Stomach smooth muscle (tissue), 2 donors: ENCODE measurements around the gene ITPR1.

ENCODE experiments used
- H3K27ac ChIP-seq: one replicate; pipeline ENCODE4 v1.7.0; 2013; ENCODE audit warnings: mild to moderate bottlenecking, low read length, inconsistent platforms
- H3K27me3 ChIP-seq, 2 donors: one replicate each; pipeline ENCODE4 v1.7.0; 2013; ENCODE audit warnings: low read length in 2 of 2; ENCODE audit not compliant: insufficient read depth in 2 of 2, control insufficient read depth in 1 of 2
- H3K36me3 ChIP-seq, 2 donors: one replicate each; pipeline ENCODE4 v1.7.0; 2013; ENCODE audit warnings: low read length in 2 of 2; ENCODE audit not compliant: control insufficient read depth in 2 of 2, insufficient read depth in 2 of 2
- H3K4me1 ChIP-seq: one replicate; pipeline ENCODE4 v1.7.0; 2013; ENCODE audit warnings: low read length; ENCODE audit not compliant: control insufficient read depth, insufficient read depth
- H3K4me3 ChIP-seq, 2 donors: one replicate each; pipeline ENCODE4 v1.7.0; 2013; ENCODE audit warnings: low read length in 2 of 2
- H3K9ac ChIP-seq, 2 donors: one replicate each; pipeline ENCODE4 v1.7.0; 2013; ENCODE audit warnings: low read length in 2 of 2, mild to moderate bottlenecking in 1 of 2
- H3K9me3 ChIP-seq, 2 donors: one replicate each; pipeline ENCODE4 v1.7.0; 2013; ENCODE audit warnings: low read length in 2 of 2; ENCODE audit not compliant: control insufficient read depth in 2 of 2
- donor health status: healthy.
- donor health status: Pancreatic carcinoma.

Gene ITPR1

GRCh38 chr3:4816306-4816705 is 323.2 kb downstream of the ITPR1 start:
- Histone ChIP-seq H3K4me3 (no peak overlapping the region), H3K9me3 (peaks cover 3 to 6% of the 10 kb centered on the region in 2 donors), H3K9ac (no peak overlapping the region), H3K27me3 (no peaks in the 10 kb centered on the region), H3K4me1 (peaks cover 2% of the 10 kb centered on the region), H3K36me3 (peaks cover 29 to 44% of the 10 kb centered on the region in 2 donors), H3K27ac (no peak overlapping the region)

- no peaks in the 10 kb centered on the region for H3K27me3 ChIP-seq
- peaks cover 2% of the 10 kb centered on the region for H3K4me1 ChIP-seq
- H3K27ac ChIP-seq: no peak overlapping the region
- no peak overlapping the region for H3K4me3 ChIP-seq
- peaks cover 3 to 6% of the 10 kb centered on the region in 2 donors for H3K9me3 ChIP-seq
- H3K36me3 ChIP-seq: peaks cover 32 to 44% of the 10 kb centered on the region in 2 donors
- H3K9ac ChIP-seq: no peak overlapping the region
Measured at GRCh38 chr3:4816718-4817117, 323.6 kb downstream of the ITPR1 start.

DNA sequence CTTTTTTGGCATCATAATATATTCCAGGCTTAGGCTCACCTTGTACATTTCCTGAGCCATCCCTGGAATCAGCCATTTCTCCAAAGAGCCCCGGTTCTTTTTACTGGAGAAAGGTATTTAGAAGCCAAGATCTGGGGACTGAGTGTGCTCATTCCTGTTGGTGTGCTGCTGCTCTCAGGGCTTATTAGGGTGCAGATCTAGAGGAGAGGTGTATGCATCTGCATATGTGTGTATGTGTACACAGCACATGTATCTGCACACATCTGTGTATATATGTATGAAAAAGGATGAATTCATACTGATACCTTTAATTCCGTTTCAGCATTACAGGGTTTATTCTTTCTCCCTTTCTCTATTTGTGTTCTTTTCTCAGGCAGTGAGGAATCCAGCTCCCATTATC is 324.0 kb downstream of the ITPR1 start:
- Histone ChIP-seq H3K27ac (no peak overlapping the region), H3K4me1 (peaks cover 2% of the 10 kb centered on the region), H3K4me3 (no peak overlapping the region), H3K9me3 (peaks cover 3 to 6% of the 10 kb centered on the region in 2 donors), H3K9ac (no peak overlapping the region), H3K36me3 (peaks cover 32 to 44% of the 10 kb centered on the region in 2 donors), H3K27me3 (no peaks in the 10 kb centered on the region)

DNA sequence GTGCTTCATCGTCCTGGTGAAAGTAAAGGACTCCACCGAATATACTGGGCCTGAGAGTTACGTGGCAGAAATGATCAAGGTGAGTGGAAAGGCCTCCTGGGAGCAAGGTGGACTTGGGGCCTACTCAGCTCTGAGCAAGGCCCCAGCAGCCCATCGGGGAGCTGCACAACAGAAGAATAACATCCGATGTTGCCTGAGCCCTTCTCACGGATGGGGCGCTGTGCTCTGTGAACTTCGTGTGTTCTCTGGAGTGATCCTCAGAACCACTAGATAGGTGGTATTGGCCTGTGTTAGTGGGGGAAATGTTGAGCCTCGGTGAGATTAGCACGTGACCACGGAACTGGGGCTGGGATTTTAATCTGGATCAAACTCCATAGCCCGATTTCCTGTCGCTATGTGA is 325.0 kb downstream of the ITPR1 start:
- peaks cover 3 to 6% of the 10 kb centered on the region in 2 donors for H3K9me3 ChIP-seq
- no peak overlapping the region for H3K27ac ChIP-seq
- H3K4me3 ChIP-seq: no peak overlapping the region
- H3K27me3 ChIP-seq: no peaks in the 10 kb centered on the region
- H3K36me3 ChIP-seq: peaks cover 32 to 42% of the 10 kb centered on the region in 2 donors
- H3K4me1 ChIP-seq: peaks cover 2% of the 10 kb centered on the region
- H3K9ac ChIP-seq: no peak overlapping the region

DNA sequence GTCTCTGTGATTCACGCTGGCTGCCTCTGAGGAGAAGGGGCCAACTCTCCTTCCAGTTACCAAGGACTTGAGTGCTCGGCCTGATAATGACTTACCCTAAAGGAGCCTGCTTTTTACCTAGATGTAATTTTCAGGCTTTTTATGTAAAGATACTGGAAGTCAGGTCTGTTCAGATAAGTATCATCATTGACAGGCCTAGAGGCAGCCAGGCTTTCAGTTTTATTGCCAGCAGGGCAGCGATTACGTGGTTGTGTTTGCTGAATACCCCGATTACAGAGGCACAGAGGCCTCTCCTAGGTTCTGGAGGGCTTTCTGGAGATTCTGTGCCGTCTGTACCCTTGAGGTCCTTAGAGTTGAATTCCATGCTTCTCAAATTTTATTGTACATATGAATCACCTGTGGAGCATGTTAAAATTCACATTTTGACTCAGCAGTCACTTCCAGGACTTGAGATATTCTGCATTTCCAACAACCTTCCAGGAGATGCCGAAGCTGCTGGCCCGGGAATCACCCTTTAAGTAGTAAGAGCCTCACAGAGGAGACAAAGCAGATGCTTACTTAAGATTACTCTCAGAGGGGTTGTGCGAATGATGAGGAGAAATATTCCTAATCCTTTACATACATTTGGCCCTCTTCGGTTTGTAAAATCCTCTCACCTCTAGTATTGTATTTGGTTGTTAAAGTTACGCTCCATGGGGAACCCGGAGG is 326.0 kb downstream of the ITPR1 start:
- Histone ChIP-seq H3K9ac (no peak overlapping the region), H3K36me3 (peaks cover 29 to 35% of the 10 kb centered on the region in 2 donors), H3K9me3 (peaks cover 3 to 6% of the 10 kb centered on the region in 2 donors), H3K27me3 (no peaks in the 10 kb centered on the region), H3K27ac (no peak overlapping the region), H3K4me1 (peaks cover 4% of the 10 kb centered on the region), H3K4me3 (no peak overlapping the region)

- H3K27ac ChIP-seq: no peak overlapping the region
- no peak overlapping the region for H3K9ac ChIP-seq
- peaks cover 29 to 33% of the 10 kb centered on the region in 2 donors for H3K36me3 ChIP-seq
Measured at GRCh38 chr3:4819746-4820145, 326.6 kb downstream of the ITPR1 start.

DNA sequence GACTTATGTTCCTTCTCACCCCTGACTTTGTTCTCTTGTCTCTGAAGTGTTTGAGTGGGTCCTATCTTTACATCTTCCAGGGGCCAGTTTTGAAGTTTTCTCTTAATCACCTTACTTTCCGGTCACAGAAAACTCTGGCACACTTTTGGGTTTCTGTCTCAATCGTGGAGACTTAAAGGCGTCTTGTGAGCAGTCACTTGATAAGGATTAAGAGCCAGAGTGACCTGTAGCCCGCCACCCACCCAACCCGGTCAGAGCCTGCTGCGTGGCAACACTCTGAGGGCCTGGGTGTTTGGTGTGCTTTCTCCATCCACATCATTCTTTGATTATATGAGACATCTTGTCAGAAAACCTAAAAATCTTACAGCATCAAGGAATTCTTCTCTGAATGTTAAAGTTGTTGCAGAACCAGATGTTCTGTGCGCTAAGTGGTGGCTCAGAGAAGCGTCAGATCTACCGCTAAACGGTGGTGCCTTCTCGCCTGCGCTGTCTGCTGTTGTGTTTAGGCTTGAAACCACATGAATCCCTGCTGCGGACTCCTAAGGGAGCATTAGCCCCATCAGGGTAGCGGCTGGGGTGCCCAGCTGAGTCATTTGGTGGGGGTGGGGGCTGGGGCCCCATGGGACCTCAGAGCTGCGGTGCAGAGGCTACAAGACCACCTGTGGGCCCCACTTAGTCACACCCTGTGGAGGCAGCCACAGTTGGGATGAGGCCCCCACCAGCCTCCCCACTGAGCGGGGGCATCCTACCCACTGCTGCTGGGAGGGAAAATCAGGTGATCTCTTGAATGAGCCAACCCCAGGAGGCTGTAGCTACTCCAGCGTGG is 327.4 kb downstream of the ITPR1 start:
- H3K9ac ChIP-seq: no peak overlapping the region
- peaks cover 24 to 28% of the 10 kb centered on the region in 2 donors for H3K36me3 ChIP-seq
- H3K27ac ChIP-seq: peak overlapping the region; percentile 11

More at GRCh38 chr3:4819746-4820145, 326.6 kb downstream of the ITPR1 start:
- Histone ChIP-seq H3K27me3 (no peaks in the 10 kb centered on the region), H3K4me1 (peaks cover 10% of the 10 kb centered on the region), H3K9me3 (peaks cover 3 to 6% of the 10 kb centered on the region in 2 donors), H3K4me3 (no peak overlapping the region)

GRCh38 chr3:4821338-4821737 is 328.2 kb downstream of the ITPR1 start:
- no peak overlapping the region for H3K9ac ChIP-seq
- H3K4me1 ChIP-seq: peaks cover 24% of the 10 kb centered on the region
- peaks cover 21 to 23% of the 10 kb centered on the region in 2 donors for H3K36me3 ChIP-seq
- peaks cover 1 to 5% of the 10 kb centered on the region in 2 donors for H3K9me3 ChIP-seq
- no peaks in the 10 kb centered on the region for H3K27me3 ChIP-seq
- no peak overlapping the region for H3K4me3 ChIP-seq
- peak overlapping the region; percentile 11 for H3K27ac ChIP-seq

More for the DNA sequence above, 327.4 kb downstream of the ITPR1 start:
- Histone ChIP-seq H3K4me1 (peaks cover 15% of the 10 kb centered on the region), H3K27me3 (no peaks in the 10 kb centered on the region), H3K9me3 (peaks cover 3 to 6% of the 10 kb centered on the region in 2 donors), H3K4me3 (no peak overlapping the region)

DNA sequence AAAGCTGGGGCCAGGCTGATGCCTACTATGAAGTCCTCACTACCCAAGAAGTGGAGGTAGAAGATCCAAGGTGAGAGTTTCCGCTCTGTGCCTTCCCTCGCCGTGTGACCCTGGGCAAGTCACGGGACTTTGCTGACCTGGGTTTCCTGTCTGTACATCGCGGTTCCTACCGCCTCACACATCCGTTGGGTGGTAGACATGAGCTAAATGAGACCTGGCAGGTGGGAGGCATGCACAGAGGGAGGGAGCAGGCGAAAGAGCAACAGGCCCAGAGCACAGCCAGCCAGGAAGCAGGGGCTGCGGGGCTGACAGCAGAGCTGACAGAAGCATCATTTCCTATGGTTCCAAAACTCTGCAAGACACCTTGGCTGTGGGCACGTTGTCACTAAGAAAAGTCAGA is 328.8 kb downstream of the ITPR1 start:
- Histone ChIP-seq H3K9ac (no peak overlapping the region), H3K9me3 (peaks cover 0 to 2% of the 10 kb centered on the region in 2 donors), H3K4me3 (no peak overlapping the region), H3K27me3 (no peaks in the 10 kb centered on the region), H3K4me1 (peaks cover 30% of the 10 kb centered on the region), H3K27ac (no peak overlapping the region), H3K36me3 (peaks cover 19 to 20% of the 10 kb centered on the region in 2 donors)

GRCh38 chr3:4822568-4822967 is 329.4 kb downstream of the ITPR1 start:
- no peak overlapping the region for H3K27ac ChIP-seq
- H3K27me3 ChIP-seq: no peaks in the 10 kb centered on the region
- no peaks in the 10 kb centered on the region for H3K9me3 ChIP-seq
- peaks cover 31% of the 10 kb centered on the region for H3K4me1 ChIP-seq
- no peak overlapping the region for H3K9ac ChIP-seq
- peaks cover 14 to 18% of the 10 kb centered on the region in 2 donors for H3K36me3 ChIP-seq
- H3K4me3 ChIP-seq: no peak overlapping the region
